ENCODE measurements around the gene HOXD13. TPM values are rescaled to one million over a fixed set of nuclear protein-coding genes. Genes with fewer than 3 reads are reported as not detected.

Gene HOXD13
- total RNA-seq, 1 experiment from 2014 or later = not detected

DNA sequence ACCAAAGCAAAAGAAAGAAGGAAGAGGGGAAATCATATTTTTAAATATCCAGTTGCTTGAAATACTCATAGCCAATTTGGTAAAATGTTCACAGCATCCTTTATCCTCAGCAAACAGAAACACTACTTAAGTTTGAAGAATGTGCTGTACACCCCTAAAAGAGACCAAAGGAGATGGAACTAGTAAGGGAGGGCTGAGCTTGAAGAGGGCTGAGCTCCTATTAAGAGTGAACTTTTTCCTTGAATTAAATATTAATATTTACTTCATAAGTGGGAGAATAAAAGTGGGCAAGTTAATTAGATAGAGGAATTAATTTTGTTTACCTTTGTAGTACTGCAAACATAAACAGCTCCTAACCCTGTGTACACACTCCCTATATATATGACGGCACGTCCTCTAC is 15.7 kb upstream of the HOXD13 start:
- no peak for DNase-seq
- Mint-ChIP-seq H3K4me1 (ENCODE audit: low read depth, unreplicated experiment) (peaks cover 8% of the 10 kb centered on the region), H3K9me3 (ENCODE audit: low read depth, unreplicated experiment) (no peaks in the 10 kb centered on the region), H3K4me3 (ENCODE audit: low read depth, unreplicated experiment) (no peak overlapping the region), H3K36me3 (ENCODE audit: insufficient read depth, unreplicated experiment) (peaks cover 15% of the 10 kb centered on the region), H3K27ac (ENCODE audit: unreplicated experiment) (no peak overlapping the region), H3K27me3 (ENCODE audit: unreplicated experiment) (peaks cover 44% of the 10 kb centered on the region)
- TF ChIP-seq, protein P1, sequence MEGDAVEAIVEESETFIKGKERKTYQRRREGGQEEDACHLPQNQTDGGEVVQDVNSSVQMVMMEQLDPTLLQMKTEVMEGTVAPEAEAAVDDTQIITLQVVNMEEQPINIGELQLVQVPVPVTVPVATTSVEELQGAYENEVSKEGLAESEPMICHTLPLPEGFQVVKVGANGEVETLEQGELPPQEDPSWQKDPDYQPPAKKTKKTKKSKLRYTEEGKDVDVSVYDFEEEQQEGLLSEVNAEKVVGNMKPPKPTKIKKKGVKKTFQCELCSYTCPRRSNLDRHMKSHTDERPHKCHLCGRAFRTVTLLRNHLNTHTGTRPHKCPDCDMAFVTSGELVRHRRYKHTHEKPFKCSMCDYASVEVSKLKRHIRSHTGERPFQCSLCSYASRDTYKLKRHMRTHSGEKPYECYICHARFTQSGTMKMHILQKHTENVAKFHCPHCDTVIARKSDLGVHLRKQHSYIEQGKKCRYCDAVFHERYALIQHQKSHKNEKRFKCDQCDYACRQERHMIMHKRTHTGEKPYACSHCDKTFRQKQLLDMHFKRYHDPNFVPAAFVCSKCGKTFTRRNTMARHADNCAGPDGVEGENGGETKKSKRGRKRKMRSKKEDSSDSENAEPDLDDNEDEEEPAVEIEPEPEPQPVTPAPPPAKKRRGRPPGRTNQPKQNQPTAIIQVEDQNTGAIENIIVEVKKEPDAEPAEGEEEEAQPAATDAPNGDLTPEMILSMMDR (IDR thresholded peaks at IDR 0.05; ENCODE audit: unreplicated experiment) = no peak
- BruUV-seq (replicated peaks) = no TSS peak
- intact Hi-C loops (cut with micrococcal nuclease; ENCODE audit: unreplicated experiment) = loop anchor here (10.0 kb wide), 1 partner anchor 112 kb away; no protein-coding TSS in a partner anchor
- CTCF ChIA-PET = no interaction called here

DNA sequence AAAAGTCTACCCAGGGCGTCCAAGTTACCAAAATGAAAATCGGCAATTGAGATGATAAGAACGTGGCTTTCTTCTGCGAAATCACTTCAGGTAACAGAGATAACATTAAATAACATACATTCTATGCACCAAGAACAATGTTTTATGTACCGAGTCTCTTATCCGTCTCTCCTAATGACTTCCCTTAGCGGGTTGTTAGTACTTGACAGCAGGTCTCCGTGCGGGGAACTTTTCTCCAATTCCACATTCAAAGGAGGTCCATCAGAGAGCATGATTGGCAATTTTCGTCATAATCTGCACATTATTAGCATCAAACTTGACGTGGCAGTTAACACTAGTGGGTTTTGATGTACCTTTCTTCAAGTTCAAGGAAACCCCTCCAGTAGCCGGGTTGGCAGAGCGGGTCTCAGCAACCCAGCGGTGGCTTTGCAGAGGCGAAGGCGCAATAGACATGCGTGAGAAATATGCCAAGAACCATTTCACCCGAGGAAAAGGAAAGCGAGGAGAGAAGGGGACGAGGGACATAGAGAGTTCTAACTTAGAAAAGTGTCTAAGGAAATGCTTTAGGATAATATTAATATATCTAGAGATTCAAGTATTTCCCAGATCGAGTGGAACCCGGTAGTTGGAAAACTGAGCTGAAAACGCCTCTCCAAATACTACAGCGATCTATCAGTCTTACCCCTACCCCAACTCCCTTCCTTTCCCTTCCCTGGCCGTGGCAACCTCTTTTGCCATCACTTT is 13.8 kb upstream of the HOXD13 start:
- Mint-ChIP-seq H3K4me3 (ENCODE audit: low read depth, unreplicated experiment) (peak overlapping the region; percentile 86), H3K9me3 (ENCODE audit: low read depth, unreplicated experiment) (peaks cover 2% of the 10 kb centered on the region), H3K27me3 (ENCODE audit: unreplicated experiment) (peaks cover 44% of the 10 kb centered on the region), H3K27ac (ENCODE audit: unreplicated experiment) (no peak overlapping the region), H3K4me1 (ENCODE audit: low read depth, unreplicated experiment) (peaks cover 8% of the 10 kb centered on the region), H3K36me3 (ENCODE audit: insufficient read depth, unreplicated experiment) (peaks cover 15% of the 10 kb centered on the region)
- BruUV-seq (replicated peaks) = no TSS peak
- intact Hi-C loops (cut with micrococcal nuclease; ENCODE audit: unreplicated experiment) = loop anchor here (10.0 kb wide), 1 partner anchor 114 kb away; no protein-coding TSS in a partner anchor
- TF ChIP-seq, protein P1 (IDR thresholded peaks at IDR 0.05; ENCODE audit: unreplicated experiment) = no peak
- CTCF ChIA-PET = interaction anchor here (0.6 to 1.2 kb wide), 2 partner anchors 262 to 373 kb away, joined by 3 to 4 read pairs; no protein-coding TSS in a partner anchor
- no peak for DNase-seq

DNA sequence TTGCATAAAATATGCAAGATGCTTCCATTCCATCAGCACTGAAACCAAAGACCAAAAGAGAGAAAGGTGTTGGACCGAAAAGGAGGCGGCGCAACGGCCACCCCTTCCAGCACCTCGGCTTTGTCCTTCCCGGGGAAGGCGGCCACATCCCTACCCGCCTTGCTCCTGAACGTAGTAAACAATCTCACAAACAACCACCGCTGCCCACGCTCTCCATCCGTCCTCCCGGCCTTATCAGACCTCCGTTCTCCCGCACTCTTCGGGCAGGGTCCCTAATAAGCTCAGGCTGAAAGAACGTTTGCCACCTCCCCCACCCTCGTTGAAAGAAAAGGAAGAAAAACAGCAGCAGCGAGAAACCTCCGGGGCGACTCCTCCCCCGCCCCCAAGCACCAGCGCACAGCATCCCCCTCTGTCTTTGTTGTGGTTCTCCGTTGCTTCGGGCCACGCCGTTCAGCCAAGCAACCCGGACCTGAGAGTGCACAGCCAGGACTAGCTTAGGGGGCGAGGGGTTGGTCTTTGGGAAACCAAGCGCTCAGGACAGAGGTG is 13.2 kb upstream of the HOXD13 start:
- DNase-seq = no peak
- Mint-ChIP-seq H3K4me1 (ENCODE audit: low read depth, unreplicated experiment) (peaks cover 8% of the 10 kb centered on the region), H3K4me3 (ENCODE audit: low read depth, unreplicated experiment) (peak overlapping the region; percentile 86), H3K27me3 (ENCODE audit: unreplicated experiment) (peaks cover 41% of the 10 kb centered on the region), H3K9me3 (ENCODE audit: low read depth, unreplicated experiment) (peaks cover 2% of the 10 kb centered on the region), H3K36me3 (ENCODE audit: insufficient read depth, unreplicated experiment) (peaks cover 15% of the 10 kb centered on the region), H3K27ac (ENCODE audit: unreplicated experiment) (no peak overlapping the region)
- TF ChIP-seq, protein P1 (IDR thresholded peaks at IDR 0.05; ENCODE audit: unreplicated experiment) = no peak
- BruUV-seq (replicated peaks) = no TSS peak
- CTCF ChIA-PET = interaction anchor here (0.6 to 1.2 kb wide), 2 partner anchors 263 to 374 kb away, joined by 3 to 4 read pairs; no protein-coding TSS in a partner anchor
- intact Hi-C loops (cut with micrococcal nuclease; ENCODE audit: unreplicated experiment) = loop anchor here (10.0 kb wide), 1 partner anchor 115 kb away; no protein-coding TSS in a partner anchor

DNA sequence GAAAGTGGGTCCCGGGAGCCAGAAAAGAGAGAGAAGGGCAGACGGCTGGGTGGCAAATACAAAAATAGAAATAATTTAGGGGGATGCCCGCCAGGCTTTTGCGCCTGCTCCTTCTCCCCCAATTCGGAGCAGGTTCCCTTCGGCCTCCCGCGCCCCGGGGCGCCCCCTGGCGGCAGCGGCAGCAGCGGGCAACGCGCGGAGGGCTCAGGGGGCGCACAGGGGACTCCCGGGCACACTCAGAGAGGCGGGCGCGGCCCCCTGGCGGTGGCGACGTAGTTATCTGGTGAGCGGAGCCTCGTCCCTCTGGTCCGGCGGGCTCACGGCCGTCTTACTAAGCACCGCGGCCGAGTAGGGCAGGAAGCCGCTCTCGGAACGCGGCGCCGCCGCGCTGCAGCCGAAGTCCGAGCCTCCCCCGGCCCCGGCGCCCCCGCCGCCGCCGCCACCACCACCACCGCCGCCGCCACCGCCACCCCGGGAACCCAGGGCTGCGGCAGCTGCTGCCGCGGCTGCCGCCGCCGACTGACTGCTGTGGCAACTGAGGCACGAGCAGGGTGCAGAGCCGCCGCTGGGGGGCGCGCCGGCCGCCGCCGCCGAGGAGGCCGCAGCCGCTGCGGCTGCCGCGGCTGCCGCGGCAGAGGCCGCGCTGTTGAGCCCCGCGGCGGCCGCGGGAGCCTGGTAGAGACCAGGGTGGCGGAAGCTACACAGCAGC is 12.5 kb upstream of the HOXD13 start:
- Mint-ChIP-seq H3K27ac (ENCODE audit: unreplicated experiment) (no peak overlapping the region), H3K4me1 (ENCODE audit: low read depth, unreplicated experiment) (peaks cover 8% of the 10 kb centered on the region), H3K4me3 (ENCODE audit: low read depth, unreplicated experiment) (peak overlapping the region; percentile 86), H3K27me3 (ENCODE audit: unreplicated experiment) (peaks cover 34% of the 10 kb centered on the region), H3K36me3 (ENCODE audit: insufficient read depth, unreplicated experiment) (peaks cover 15% of the 10 kb centered on the region), H3K9me3 (ENCODE audit: low read depth, unreplicated experiment) (peaks cover 2% of the 10 kb centered on the region)
- CTCF ChIA-PET = interaction anchor here (1.0 to 1.2 kb wide), 2 partner anchors 274 to 374 kb away, joined by 3 read pairs; no protein-coding TSS in a partner anchor
- intact Hi-C loops (cut with micrococcal nuclease; ENCODE audit: unreplicated experiment) = loop anchor here (10.0 kb wide), 1 partner anchor 115 kb away; no protein-coding TSS in a partner anchor
- TF ChIP-seq, protein P1 (IDR thresholded peaks at IDR 0.05; ENCODE audit: unreplicated experiment) = peak; percentile 93
- peak; percentile 79 for DNase-seq
- no TSS peak for BruUV-seq (replicated peaks)
